Occipital lobe (tissue), 2 donors: Measurements from ENCODE around the gene FBXO33. TPM values are rescaled to one million over a fixed set of nuclear protein-coding genes. Genes with fewer than 3 reads are reported as not detected.

Experiments
- DNase-seq: peaks from one replicate; lab custom pipeline; 2025; lab: John Stamatoyannopoulos, UW
- total RNA-seq: library from RNA; depleted of rRNA; stranded (reverse); fragments of >200 nt; gene quantifications from one replicate; pipeline ENCODE4 v1.2.3, GENCODE V29; 2014

Gene FBXO33, protein sequence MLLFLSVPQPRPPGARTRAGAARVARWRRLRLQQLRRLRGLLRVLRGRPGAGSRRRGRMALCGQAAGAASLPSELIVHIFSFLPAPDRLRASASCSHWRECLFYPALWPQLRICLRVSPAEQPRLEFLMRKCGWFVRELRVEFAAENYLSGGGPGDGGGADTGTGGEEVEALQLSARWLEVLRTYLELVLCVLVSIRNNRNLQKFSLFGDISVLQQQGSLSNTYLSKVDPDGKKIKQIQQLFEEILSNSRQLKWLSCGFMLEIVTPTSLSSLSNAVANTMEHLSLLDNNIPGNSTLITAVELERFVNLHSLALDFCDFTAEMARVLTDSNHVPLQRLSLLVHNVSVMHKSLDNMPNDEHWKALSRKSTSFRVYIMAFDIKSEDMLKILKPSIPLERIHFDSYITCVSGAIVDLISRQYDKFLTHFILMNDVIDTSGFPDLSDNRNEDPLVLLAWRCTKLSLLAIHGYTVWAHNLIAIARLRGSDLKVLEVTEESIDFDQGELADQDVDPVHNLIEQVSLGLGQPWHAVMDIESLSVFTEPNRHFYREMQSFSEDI
- total RNA-seq: 26.8 TPM

DNA sequence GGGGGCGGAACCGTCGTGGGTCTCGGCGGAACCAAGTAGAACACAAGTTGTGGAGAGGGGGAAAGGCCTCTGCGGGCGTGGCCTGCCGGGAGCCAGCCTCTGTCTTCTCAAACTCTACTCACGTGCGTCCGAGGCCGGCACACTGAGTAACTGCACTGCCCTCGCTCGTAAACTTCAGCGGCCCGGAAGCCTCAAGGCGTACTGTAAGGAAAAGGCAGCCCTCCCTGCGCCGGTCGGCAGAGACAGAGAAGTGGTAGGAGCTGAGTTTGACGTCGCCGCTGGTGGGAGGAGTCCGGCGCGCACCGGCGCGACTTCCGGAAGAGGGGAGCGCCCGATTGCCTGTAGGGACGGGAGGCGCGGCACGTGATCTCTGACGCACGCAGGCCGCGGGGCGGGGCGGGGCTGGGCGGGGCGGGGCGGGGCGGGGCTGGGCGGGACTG, at the start of gene FBXO33:
FBXO33 (minus strand) TSS at position 255 of the 440 bp plus-strand sequence. CDS start 271 bp downstream, outside the sequence.
- DNase-seq: peak; percentile 94

DNA sequence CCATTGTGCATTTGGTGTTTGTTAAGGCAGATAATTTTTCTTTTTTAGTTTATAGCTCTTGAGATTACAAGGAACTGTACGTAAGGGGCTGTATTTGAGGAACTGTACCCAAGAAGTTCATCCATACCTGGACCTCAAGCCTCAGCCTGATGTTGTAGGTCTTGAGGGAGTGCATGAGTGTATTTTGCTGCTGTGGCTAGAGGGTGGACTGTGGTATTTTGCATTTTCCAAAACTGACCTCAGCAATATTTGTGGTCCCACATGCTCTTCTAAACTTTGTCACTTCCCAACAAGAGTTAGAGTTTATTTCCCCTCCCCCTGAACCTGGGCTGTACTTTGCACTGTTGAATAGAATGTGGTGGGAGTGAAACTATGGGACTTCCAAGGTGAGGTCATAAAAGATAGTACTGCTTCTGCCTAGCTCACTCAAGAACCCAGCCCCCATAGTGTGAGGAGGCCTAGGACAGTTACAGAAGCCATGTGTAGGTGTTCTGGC, 42.2 kb upstream of the FBXO33 start:
- no peak for DNase-seq

DNA sequence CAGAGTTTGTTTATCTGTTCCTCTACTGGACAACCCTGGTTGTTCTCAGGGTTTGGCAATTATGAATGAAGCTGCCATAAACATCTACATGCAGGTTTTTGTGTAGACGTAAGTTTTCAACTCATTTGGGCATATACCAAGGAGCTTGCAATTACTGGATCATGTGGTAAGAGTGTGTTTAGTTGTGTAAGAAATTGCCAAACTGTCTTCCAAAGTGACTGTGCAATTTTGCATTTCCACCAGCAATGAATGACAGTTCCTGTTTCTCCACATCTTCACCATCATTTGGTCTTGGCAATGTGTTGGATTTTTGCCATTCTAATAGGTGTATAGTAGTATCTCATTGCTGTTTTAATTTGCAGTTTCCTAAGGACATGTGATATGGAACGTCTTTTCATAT, 39.8 kb upstream of the FBXO33 start:
- no peak for DNase-seq

DNA sequence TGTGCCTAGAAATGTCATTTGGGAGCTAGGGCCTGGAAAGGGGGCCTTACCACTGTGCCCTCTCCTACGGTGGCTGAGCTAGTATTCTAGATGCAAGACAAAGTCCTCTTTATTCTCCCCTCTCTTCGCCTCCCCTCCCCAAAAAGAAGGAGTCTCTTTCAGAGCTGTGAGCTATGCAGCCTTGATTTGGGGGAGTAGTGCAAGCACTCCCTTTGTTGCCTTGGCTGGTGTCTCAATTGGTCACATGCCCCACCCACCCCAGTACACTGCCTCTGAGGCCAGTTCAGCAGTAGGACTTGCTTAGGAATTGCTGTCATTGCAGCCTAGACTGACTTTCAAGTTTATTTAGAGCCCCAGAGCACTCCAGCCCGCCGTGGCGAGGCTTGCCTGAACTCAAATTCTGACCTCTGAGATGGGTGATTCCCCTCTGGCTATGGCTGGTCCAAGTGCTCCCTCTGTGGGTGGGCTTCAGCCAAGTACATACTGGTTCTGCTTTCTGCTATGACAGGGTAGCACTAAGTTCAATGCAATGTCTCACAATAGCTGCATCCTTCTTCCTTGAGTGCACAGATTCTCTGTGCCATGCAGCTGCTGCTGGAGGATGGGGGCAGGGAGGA, 37.0 kb upstream of the FBXO33 start:
- DNase-seq: no peak

DNA sequence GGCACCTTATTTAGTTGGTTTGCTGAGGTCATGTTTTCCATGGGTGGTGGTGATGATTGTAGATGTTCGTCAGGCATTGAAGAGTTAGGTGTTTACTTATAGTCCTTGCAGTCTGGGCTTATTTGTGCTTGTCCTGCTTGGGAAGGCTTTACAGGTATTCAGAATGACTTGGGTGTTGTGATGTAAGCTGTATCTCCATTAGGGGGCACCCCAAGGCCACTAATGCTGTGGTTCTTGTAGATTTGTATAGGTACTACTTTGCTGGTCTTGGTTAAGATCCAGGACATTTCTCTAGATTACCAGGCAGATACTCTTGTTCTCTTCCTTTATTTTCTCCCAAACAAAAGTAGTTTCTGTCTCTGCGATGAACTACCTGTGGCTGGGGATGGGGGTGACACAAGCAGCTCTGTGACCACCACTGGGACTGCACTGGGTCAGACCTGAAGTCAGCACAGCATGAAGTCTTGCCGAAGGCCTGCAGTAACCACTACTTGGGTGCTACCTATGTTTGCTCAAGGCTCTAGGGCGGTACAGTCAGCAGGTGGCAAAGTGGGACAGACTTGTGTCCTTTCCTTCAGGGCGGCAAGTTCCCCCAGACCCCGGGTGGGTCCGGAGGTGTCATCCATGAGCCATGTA, 35.8 kb upstream of the FBXO33 start:
- DNase-seq: no peak

DNA sequence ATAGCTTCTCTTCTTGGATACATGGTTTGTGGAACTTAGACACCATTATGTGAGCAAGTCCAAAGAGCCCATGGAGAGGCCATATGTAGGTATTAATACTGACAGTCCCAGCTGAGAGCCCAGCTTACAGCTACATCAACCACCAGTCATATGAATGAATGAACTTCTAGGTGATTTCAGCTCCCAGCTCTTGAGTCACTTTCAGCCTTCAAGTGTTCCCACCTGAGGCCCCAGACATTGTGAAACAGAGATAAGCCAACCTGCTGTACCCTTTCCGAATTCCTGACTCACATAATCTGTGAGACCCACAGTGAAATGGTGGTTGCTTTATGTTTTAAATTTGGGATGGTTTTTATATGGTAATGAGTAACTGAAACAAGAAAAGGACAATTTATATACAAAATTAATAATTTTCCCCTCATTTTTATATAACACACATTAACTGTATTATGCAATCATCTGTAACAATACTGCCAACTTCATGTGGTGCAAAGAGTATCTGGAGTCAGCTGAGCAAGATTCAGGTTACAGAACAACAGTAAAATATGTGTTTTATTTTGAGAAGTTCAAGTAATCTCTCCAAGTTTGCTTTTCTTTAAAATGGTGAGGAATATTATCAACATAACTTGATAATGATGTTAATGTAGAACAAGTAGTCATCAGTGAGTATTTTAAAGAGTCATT, 27.7 kb upstream of the FBXO33 start:
- no peak for DNase-seq

DNA sequence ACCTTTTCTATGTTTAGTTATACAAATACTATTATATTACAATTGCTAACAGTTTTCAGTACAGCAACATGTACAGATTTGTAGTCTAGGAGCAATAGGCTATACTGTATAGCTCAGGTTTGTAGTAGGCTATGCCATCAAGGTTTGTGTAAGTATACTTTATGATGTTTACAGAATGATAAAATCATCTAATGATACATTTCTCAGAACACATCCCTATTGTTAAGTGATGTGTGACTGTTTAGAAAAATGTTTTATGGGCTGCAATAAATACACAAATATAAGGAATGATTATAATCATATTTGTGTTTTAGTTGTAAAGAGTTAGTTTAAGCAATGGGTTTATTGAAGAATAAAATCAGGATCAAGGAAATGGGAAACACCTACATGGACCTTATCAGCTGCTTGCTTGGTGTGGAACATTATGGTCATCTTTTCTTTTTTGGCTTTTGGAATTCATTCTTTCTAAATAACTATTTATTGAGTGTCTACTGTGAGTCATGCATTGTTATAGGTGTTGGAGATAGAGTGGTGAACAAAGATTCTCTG, 24.5 kb upstream of the FBXO33 start:
- DNase-seq: no peak

DNA sequence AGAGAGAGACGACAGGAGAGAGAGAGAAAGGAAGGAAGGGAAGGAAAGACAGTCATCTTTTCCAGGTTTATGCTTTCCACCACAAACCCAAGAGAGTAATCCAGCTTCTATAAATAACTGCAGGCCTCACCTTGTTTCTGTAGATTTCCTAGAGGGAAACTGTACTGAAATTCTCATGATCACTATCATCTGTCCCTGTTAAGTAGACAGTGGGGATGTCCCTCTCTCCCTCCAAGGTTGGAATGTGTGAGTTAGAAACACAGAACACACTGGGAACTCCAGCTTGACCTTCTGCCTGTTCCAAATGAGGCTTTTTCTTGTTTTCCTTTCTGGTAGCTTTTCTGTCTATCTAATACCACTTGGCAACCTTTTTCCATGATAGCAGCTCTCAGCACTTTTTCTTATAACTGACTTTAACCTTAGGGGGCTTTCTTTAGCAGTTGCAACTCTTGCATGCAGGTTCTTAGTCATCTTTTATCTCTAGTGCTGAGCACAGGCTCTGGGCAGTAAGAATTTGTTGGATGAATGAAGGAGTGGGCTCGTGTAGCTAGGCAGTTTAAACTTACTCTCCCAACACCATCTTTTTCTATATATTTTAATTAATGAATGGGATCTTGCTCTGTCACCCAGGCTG, 22.8 kb upstream of the FBXO33 start:
- DNase-seq: no peak

DNA sequence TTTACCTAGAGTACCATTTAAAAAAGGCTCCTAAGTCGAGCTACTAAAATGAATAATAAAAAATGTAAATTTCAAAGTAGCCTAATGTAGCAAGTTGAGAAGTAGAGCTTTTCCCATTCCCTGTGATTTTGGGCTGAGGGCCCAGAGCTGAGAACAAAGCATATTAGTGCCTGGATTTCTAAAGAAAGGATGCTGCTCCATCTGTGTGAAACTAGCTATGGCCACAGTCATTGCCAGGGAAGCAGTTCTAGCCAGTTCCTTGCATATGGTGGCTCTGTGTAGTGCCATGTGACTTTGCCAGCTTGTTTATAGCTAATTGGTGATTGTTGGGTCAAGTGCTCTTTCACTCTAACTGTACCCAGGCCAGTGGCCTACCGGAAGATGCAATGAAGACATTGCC, 20.4 kb upstream of the FBXO33 start:
- DNase-seq: no peak

DNA sequence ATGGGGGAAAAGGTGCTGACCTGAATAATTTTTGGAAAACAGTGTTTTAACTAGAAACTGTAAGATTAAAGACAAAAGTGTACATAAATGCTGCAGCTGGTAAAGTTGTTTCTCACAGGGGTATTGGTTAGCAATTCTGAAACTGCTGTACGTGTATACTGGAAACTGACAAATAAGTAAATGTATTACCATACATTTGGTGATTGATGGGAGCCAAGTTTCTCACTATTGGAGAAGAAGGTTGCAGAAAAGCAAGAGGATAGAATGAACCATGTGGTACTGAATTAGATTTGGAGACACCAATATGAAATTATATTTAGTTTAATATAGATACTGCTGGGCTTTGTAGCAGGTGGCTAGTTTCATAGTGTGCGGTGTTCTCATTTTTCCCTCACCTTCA, 19.6 kb upstream of the FBXO33 start:
- DNase-seq: no peak

DNA sequence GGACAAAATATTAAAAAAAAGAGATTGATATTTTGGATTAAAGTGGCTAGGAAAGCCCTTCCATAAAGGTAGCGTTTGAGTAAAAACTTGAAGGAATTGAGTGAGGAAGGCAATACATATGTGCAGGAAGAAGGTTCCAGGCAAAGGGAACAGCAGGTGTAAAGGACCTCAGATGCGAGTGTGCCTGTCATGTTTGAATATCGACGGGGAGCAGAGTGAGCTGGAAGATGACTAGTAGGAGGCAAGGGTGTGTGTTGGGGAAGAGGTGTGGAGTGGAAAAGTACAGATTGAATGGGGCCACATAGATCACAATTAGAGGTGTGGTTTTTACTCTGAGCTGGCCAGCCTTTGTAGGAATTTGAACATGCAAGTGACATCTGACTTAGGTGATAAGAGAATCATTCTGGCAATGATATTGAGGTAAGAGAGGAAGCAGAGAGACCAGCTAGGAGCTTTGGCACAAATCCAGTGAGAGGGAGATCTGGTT, 15.0 kb upstream of the FBXO33 start:
- no peak for DNase-seq

DNA sequence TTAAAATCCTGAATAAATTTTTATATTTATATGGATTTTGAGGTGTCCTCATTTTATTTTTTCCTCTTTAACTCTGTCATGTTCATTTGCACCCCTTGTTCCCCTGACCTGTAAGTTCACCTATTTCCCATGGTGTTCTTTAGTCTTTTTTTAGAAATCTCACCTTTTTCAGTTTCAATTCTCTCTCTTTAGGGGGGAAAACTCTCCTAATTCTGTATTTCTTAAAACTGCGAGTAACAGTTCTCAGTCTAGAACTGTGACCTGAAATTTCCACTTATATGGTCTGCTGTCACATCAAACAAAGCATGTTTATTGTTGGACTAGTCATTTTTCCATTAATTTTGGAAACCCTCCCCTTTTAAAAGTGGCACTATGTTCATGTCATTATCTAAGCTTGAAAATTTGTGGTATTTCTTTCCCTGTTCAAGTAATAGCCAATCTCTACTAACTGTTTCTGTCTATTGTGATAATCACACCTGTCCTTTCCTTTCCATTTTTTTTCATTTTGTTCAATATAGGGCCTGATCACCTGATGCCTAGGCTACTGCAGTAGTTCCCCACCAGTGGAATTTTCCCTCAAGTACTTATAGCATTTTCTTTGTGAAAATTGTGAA, 14.0 kb upstream of the FBXO33 start:
- DNase-seq: no peak

DNA sequence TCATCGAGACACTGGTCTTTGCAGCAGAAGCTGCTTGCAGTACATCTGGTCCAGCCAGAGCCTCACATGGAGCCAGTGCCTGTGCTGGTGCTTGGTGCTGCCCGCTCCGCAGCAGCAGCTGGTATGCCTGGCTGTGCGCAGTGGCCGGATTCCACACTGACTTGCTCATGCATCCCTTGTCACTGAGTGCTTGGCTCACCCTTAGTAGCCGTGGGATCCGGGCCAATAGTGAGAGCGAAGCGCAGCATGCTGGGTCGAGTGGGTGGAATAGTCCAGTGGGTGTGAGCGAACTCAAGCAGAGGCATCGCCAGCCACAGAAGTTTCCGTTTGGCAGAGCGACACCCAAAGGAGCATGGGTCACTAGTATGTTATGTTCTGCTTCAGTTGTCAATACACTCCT, 10.1 kb upstream of the FBXO33 start:
- DNase-seq: peak; percentile 40

DNA sequence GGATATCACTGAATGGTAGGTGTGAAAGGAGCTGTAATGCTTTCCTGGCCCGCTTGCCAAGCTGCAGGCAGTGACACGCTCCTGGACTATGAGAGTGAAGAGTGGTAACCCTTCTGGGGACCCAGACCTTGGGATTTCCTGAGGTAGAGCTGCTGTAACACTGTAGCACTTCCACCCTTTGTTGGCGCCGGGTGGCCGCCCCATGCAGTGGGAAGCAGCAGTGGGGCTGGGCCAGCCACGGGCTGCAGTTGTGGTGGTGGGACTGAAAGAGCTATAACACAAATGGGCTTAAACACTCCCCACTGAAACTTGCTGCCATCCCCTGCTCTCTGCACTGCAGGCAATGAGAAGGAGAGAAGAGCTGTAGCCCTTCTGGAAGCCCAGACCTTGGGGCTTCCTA, 9.6 kb upstream of the FBXO33 start:
- DNase-seq: no peak

DNA sequence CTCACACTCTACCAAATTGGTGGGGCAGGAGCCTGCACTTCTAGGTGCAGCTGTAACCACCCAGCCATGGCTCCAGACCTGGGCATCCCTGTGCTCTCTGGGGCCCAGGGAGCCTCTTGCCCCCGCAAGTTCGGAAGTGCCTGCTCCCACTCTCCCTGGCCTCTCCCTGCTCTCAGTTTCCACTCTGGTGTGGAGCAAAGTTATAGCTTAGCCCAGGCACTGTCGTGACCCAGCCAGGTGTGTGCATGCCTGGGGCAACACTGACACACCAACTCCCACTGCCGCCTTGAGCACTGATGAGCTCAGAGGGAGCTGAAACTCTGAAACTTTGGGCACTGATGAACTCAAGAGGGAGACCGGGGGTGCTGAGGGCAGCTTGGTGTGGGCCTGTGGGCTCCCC, 8.7 kb upstream of the FBXO33 start:
- no peak for DNase-seq

DNA sequence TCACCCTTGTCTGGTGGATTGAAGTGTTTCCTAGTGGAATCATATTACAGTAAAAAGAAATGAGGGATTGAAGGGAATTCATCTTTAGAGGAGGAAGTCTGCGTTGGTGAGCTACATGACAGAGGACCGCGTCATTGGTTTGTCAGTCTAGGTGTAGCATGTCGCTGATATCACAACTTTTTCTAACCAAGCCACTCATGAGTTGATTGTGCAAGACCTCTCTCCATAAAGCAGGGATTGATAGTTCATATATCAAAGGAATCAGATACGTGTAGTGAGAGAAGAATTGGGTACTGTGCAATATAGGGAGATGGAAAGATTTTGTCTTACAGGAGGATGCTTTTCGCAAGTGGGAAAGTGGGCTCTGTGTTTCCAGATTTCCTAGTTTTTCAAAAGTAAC, 3.0 kb upstream of the FBXO33 start:
- DNase-seq: no peak

DNA sequence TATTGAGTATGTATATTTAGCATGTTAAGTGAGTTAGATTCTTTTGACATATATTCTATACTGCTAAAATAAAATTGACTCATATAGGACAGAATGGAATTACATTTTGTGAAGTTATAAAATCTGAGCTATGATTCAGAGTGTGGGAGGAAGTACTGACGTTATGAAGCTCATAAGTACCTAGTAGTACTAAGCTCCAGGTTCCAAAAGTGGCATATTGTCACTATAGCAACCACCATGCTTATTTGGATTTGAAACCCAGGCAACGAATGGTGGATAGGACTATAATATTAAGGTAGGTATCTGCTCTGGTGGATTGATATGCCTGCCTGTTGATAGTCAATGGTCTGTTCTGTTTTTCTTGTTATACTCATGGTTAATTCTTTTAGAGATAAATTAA, 2.2 kb upstream of the FBXO33 start:
- DNase-seq: no peak

DNA sequence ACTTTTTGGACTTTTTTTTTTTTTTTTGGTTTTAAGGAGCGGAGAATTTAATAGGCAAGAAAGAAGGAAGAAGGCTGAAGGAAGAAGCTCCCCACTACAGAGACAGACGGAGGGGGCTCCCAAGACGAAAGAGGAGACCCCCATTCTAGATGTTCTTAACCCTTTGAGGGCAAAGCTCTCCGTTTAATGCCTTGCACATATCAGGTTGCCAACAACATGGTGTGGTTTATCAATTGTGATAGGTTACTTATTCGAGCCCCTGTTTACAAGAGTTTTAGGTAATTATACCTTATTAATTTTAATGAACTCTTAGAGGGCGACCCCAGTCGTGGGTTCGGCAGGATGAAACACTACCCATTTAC, 1.2 kb upstream of the FBXO33 start:
- no peak for DNase-seq

DNA sequence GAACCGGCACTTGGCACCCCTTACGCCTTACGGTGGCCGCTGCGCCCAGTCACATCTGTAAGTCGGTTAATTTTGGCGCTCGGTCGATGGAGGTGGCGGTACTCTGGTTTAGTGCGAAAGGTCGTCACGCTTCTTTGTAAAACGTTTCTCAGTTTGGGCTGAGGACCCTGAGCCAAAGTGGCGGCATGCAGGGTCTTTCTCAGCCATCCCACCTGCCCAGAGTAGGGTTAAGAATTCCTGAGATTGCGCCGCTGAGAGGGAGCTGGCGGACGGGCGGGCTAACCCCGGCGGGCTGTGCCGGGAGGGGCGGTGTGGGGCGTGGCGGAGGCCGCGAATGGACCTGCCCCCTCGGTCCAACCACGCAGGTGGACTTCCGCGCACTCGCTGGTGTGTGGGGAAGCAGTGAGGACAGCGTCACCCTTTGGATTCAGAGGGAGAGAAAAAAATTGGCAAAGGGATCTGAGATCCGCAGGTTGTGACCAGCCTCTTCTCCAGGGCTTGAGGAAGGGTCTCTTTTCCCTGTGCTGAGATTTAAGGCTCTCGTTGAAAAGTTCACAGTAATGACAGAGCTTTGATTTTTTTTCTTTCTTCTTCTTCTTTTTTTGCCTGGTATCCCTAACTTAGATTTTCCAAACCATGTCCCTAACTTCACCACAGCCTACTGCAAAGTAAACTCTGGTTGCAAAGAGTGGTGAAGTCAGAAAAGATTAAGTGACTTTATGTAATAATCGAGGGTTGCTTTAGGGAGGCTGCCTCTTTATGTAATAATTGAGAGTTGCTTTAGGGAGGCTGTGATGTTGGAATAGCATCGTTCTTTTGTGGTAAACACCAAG, 602 bp upstream of the FBXO33 start:
- peak; percentile 88 for DNase-seq
